Breast epithelium (tissue), 4 donors: Measurements from ENCODE around the gene AKT1S1. TPM values are rescaled to one million over a fixed set of nuclear protein-coding genes. Genes with fewer than 3 reads are reported as not detected.

Experiments
- DNase-seq, 2 donors: peaks; one replicate each; pipeline ENCODE4 v3.0.0-alpha.2; 2019; ENCODE audit warnings: low spot score in 2 of 2
- H3K27ac ChIP-seq, 2 donors: fragments of 200-600 bp; sonication (generic) in 1 of 2; one replicate each; pipeline ENCODE4 v1.5.1; 2016 to 2019; ENCODE audit warnings: mild to moderate bottlenecking in 1 of 2
- H3K27me3 ChIP-seq, 2 donors: fragments of 200-600 bp; sonication (generic) in 1 of 2; one replicate each; pipeline versions ENCODE4 v1.5.1 to v1.6.0; 2017 to 2019; ENCODE audit warnings: control low read depth in 1 of 2, mild to moderate bottlenecking in 1 of 2
- H3K36me3 ChIP-seq: fragments of 200-600 bp; one replicate; pipeline ENCODE4 v1.5.1; 2019
- H3K4me1 ChIP-seq, 2 donors: fragments of 200-600 bp; sonication (generic); one replicate each; pipeline ENCODE4 v1.5.1; 2016 to 2019; ENCODE audit warnings: control low read depth in 1 of 2
- H3K4me3 ChIP-seq, 3 donors: fragments of 200-600 bp; sonication (generic); 1 replicate in 2 of 3; 2 replicates in 1 of 3; pipeline ENCODE4 v1.5.1; 2016 to 2019; ENCODE audit warnings: mild to moderate bottlenecking in 3 of 3, moderate library complexity in 2 of 3
- H3K9me3 ChIP-seq, 2 donors: fragments of 200-600 bp; sonication (generic) in 1 of 2; one replicate each; pipeline ENCODE4 v1.5.1; 2016 to 2019; ENCODE audit warnings: control low read depth in 1 of 2
- CTCF ChIP-seq, 3 donors: fragments of 450-650 bp; IDR thresholded peaks; one replicate each; pipeline ENCODE4 v1.5.1; 2016 to 2017; ENCODE audit warnings: antibody characterized with exemption in 3 of 3, mild to moderate bottlenecking in 3 of 3, moderate library complexity in 3 of 3
- POLR2A ChIP-seq: fragments of 450-650 bp; IDR thresholded peaks from one replicate; pipeline ENCODE4 v1.6.1; 2016; ENCODE audit warnings: antibody characterized with exemption, mild to moderate bottlenecking, moderate library complexity
- POLR2AphosphoS5 ChIP-seq, 3 donors: sonication (generic); formaldehyde crosslinking; IDR thresholded peaks; one replicate each; pipeline ENCODE4 v1.6.1; 2017; ENCODE audit warnings: antibody characterized with exemption in 3 of 3
- intact Hi-C: fragments of 100-400 bp; cut with DNase I; formaldehyde crosslinking; loops from one replicate; pipeline ENCODE4 v1.15.1; 2023; ENCODE audit warnings: low total_unique reads
- total RNA-seq, 3 donors: library from RNA; depleted of rRNA; stranded (reverse); fragments of >200 nt; gene quantifications; one replicate each; pipeline ENCODE4 v1.1.0, GENCODE V29; 2016

AKT1S1 gene
- total RNA-seq, 3 donors from 2014 or later: 11.9 to 13.8 (median 12.5) TPM

DNA sequence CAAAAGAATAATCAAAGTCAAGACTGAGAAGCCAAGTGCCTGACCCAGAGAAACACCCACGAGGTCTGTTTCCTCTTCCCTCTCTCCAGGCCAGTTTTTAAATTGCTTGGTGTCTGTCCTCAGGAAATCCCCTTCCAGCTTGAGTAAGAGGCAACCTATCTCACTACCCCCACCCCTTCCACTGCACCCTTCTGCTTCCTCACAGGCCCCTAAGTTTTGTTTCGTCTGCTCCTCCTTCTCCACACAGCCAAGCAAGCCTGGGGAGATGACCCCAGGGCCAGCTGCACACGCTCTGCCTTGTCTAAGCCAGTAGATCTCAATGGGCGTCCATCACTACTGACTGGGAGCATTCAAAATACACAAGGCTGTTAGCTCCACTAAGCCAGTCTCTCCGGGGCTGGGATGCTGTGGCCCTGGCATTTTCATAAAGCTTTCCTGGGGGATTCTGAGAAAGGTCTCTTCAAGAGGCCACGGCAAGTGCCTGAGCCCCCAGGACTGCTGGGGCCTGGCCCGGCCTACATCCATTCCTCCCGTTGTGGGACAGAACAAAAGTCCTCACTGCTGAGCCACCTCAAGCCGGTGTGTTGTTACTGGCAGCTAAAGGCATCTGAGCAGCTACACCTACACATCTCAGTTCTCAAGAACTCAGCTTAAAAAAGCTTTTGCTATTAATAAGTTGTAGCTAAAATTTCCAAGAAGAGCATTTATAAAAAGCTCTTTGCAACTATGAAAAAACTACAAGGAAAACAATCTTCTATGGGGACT is 34.4 kb upstream of the AKT1S1 start:
- Histone ChIP-seq H3K9me3 (no peaks in the 10 kb centered on the region), H3K27me3 (no peaks in the 10 kb centered on the region), H3K27ac (peak overlapping the region in 1 of 2 donors; percentile 38), H3K4me1 (no peaks in the 10 kb centered on the region), H3K36me3 (peaks cover 9% of the 10 kb centered on the region), H3K4me3 (no peak overlapping the region)
- intact Hi-C loops: no loop called here
- DNase-seq: no peak
- TF ChIP-seq POLR2A (no peak), POLR2AphosphoS5 (IDR thresholded peaks at IDR 0.05) (no peak), CTCF (IDR thresholded peaks at IDR 0.05) (no peak)

GRCh38 chr19:49910179-49910578 is 33.0 kb upstream of the AKT1S1 start:
- Histone ChIP-seq H3K4me3 (no peak overlapping the region), H3K36me3 (peaks cover 9% of the 10 kb centered on the region), H3K4me1 (no peaks in the 10 kb centered on the region), H3K27ac (no peak overlapping the region), H3K9me3 (no peaks in the 10 kb centered on the region), H3K27me3 (no peaks in the 10 kb centered on the region)
- TF ChIP-seq CTCF (IDR thresholded peaks at IDR 0.05): no peak
- no peak for TF ChIP-seq POLR2AphosphoS5 (IDR thresholded peaks at IDR 0.05)
- no peak for TF ChIP-seq POLR2A
- DNase-seq: no peak
- intact Hi-C loops: no loop called here

DNA sequence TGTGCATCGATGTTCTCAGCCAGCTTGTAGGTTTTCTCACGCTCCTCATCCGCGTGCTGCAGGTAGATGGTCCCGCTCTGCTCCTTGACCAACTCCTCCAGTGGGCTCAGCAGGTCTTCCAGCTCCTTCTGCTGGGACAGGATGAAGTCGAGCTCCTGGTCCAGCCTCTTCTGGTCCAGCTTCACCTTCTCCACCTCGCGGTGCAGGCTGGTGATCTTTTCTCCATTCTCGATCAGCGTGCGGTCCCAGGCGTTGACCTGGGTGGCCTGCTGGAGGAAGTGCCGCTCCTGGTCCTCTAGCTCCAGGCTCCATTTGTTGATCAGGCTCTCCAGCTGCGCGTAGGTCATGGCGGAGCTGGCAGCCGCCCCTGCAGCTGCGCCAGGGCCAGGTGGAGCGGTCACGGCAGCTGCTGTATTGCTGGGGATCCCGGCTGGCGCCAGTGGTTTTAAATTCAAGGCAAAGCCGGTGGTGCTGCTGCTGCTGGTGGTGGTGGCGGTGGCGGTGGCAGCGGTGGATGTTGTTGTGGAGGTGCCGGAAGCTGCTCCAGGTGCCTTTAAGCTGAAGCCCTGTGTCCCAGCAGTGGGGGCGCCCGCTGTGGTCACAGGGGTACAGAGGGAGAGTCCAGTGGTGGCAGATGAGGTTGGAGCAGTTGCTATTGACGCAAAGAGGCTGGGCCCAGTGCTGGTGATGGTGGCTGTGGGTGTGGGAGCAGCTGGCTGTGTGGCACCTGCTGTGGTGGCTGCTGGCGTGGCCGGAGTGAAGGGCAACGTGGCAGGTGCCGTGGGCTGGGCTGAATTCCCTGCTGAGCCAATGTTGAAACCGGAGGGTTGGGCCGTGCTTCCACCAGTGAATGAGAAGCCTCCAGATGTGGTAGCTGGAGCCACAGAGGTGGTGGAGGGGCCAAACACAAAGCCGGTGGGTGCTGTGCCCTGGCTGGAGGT is 31.6 kb upstream of the AKT1S1 start:
- TF ChIP-seq POLR2A (no peak), CTCF (IDR thresholded peaks at IDR 0.05) (no peak), POLR2AphosphoS5 (IDR thresholded peaks at IDR 0.05) (no peak)
- H3K27ac ChIP-seq: no peak overlapping the region
- no peaks in the 10 kb centered on the region for H3K27me3 ChIP-seq
- H3K4me1 ChIP-seq: no peaks in the 10 kb centered on the region
- H3K4me3 ChIP-seq: no peak overlapping the region
- no peaks in the 10 kb centered on the region for H3K9me3 ChIP-seq
- peaks cover 9% of the 10 kb centered on the region for H3K36me3 ChIP-seq
- DNase-seq: no peak
- intact Hi-C loops: no loop called here

- H3K9me3 ChIP-seq: no peaks in the 10 kb centered on the region
- no peaks in the 10 kb centered on the region for H3K27me3 ChIP-seq
- no peak overlapping the region for H3K4me3 ChIP-seq
- no peak overlapping the region for H3K27ac ChIP-seq
- no peak for DNase-seq
- TF ChIP-seq CTCF (IDR thresholded peaks at IDR 0.05) (no peak), POLR2AphosphoS5 (IDR thresholded peaks at IDR 0.05) (no peak), POLR2A (no peak)
- peaks cover 9% of the 10 kb centered on the region for H3K36me3 ChIP-seq
- H3K4me1 ChIP-seq: no peaks in the 10 kb centered on the region
- intact Hi-C loops: no loop called here
These were observed 30.7 kb upstream of the AKT1S1 start for GRCh38 chr19:49907745-49908446.
